ENCODE data around the gene DLGAP1.

DLGAP1 gene

DNA sequence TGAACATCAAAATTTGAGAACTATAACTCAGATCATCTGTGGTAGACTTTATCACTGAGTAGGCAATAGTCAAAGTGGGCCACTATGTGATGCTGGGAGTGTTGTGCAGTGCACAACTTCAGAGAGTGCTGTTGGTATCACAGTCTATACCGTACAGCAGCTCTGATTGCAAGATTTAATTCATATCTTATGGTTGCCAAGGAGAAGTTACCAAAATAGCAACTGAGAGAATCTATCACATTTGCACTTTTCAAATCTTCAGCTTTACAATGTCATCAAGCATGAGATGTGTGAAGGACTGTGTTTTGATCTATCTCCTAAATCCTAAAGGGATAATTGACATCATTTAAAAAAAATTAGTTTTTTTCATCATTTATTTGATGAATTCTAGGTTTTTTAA is 216.1 kb downstream of the DLGAP1 start:
- DNase-seq (ENCODE audit: low read depth) = no peak

DNA sequence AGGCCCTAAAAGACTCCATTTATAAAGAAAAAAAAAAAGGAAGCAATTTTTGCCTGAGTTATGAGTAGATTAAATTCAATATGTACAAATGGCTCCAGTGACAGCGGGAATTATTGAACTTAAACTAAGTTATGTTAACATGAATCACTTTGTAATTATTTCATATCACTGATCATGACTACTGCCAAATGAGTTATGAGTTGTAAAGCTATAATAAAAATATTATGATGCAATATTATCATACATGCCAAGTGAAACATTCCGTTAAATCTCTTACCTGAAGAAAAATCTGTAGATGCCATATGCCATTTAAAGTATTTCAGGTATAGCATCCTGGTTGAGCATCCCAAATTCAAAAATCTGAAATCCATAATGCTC is 217.5 kb downstream of the DLGAP1 start:
- DNase-seq (ENCODE audit: low read depth) = no peak

DNA sequence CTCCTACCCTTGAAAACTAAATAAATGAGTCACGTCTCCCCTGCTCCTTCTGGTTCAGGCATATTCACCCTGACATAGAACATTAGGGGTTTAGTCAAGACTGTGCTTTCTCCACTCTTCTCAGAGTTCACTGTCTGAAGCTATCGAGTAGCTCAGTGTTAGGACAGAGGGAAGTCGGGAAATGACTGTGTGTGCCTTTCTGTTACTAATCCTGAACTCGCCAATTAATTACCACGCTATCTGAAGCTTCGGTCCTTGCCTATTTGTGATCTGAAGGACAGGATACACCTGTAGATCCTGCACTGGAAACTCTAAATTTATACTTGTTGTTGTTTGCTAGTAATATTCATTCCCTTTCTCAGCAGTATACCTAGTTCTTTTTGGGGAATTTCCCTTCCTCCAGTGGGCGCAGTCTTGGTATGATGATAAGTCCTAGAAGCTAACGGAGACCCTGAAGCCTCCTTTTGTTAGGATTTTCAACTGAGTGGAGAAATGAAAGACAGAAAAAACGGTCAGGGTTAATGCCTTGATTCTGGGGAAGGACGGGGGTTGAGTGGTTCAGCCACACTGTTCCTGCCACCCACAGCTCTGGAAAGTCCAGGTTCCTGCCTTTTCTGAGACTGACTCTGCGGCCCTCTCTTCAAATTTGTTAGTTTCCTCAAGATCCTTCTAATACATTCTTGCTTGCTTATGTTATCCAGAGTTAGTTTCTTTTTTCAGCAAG is 218.0 kb downstream of the DLGAP1 start:
- DNase-seq (ENCODE audit: low read depth) = no peak

DNA sequence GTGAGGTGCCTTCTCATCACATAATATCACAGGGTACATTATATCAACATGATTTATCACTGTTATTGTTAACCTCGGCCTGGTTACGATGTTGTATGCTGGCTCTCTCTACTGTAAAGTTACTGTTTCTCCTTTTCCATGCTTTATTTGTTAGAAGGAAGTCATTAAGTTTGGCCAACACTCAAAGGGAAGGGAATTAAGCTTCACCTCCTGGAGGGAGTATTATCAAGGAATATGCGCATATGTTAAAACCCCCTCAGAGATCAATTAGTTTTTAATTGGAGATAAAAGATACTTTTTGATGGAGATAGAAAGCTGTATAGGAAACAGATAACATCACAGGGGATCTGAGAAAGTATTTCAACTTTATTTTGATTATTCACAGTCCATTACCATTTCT is 221.6 kb downstream of the DLGAP1 start:
- DNase-seq (ENCODE audit: low read depth) = no peak

DNA sequence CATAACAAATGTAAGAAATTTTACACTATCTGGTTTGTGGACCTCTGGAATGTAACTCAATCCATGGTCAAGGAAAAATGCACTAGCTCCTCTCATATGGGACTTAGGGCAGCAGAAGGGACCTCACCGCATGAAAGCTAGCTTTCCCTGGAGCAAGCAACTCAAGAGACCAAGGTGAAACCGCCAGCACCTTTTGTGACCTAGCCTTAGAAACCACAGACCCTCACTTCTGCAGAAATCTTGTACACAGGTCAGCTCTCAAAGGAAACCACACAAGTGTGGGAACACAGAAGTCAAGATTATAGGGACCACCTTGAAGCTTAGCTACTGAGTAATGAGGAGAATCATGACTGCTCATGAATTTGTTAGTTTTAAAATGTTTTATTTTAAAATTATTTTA is 222.5 kb downstream of the DLGAP1 start:
- no peak for DNase-seq (ENCODE audit: low read depth)

DNA sequence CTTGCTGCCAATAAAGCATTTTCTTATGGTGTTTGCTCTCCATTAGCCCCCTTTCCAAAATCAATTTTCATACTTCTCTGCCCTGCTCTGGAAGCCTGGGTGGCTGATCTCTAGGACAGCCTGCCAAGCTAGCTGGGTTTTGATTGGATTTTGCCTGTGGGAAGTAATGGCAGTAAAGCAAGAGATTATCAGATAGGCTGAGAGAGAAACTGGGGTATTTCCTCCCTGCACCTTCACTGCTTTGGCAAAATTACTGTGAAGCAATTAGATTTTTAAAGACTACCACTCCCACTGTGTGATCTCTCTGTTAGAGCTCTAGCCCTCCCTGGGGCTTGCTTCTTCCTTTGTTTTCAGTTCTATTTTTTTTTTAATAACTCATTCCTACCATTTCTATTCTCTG is 223.8 kb downstream of the DLGAP1 start:
- no peak for DNase-seq (ENCODE audit: low read depth)

DNA sequence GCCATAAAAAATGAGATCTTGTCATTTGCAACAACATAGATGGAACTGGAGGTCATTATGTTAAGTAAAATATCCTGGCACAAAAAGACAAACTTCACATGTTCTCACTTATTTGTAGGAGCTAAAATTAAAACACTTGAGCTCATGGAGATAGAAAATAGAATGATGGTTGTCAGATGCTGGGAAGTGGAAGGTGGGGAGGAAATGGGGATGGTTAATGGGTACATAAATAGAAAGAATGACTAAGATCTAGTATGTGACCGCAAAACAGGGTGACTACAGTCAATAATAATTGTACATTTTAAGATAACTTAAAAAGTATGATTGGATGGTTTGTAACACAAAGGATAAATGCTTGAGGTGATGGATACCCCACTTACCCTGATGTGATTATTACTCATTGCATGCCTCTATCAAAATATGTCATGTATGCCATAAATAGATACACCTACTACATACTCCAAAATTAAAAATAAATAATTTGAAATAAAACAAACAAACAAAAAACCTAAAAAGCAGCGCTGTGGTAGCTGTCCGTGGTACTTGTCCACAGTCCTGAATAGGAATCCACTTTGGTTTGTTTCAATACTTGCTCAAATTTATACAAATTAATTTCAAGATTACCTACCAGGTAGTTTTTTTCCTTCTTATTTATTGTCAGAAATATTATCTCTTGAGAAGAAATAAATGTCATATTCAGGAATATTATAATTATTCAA is 224.5 kb downstream of the DLGAP1 start:
- no peak for DNase-seq (ENCODE audit: low read depth)

DNA sequence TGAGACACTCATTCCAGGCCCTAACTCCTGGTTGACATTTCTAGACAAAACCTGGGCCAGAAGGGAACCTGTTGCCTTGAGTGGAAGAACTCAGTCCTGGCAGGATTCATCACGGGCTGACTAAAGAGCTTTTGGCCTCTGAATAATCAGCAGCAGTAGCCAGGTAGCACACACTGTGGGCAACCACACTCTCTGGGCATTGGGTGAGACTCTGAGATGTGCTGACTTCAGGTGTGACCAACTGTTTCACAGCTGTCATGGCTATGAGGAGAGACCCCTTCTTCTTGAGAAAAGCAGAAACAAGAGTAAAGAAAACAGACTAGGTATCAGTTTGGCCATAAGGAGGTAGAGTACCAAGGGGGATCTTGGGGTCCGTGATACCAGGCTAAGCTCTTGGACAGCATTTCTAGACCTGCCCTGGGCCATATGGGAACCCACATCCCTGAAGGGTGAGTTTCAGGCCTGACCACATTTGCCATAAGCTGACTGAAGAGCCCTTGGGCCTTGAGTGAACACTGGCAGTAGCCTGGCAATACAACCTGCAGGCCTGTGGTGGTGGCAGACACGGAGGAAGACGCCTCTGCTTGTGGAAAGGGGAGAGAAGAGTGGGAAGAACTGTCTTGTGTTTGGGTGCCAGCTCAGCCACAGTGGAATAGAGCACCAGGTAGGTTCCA is 230.9 kb downstream of the DLGAP1 start:
- no peak for DNase-seq (ENCODE audit: low read depth)

DNA sequence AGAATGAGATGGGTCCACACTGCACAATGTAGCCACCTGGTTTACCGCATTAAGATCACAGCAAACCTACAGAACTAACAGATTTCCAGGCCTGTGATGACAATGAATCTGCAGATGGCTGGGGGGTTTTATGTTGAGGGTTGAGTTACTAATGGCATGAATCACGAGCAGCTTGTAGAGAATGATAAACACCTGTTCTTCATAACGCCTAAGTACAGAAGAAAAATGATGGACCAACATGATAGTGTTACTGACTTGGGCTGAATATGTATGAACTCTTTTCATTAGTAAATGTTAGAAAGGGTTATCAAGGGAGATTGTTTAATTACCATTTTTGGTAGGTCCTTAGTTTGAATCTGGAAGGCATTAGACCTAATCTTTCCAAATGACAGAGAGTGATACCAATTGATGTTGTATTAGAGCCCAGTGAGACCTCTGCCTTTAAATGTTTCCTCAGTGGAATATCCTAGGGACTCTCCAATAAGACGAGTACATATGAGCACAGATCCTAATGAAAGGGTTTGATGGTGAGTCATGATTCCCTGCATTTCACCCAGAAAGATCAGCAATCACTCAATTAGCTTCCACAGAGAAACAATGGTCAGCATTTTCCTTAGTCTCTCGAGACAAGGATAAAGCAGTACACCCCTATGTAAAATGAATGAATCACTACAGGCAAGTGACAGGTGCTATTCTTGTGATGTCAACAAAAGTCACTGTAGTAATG is 243.8 kb downstream of the DLGAP1 start:
- DNase-seq (ENCODE audit: low read depth) = no peak

DNA sequence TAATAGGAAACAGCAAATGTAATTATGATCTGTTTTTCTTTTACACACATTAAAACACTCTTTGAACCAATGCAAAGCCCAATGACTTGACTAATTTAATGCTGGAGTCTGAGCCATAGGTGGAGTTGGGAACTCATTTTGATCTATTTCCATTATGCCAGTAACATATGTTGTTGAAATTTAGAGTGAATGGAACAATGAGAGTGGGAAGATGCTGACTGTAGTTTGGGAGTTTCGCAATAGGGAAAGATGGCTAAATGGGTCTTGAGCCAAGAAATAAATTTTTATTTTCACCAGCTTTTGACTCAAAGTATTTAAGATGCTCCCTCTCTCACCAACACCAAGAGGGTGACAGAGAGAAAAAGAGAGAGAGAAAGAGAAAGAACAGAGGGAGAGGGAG is 246.7 kb downstream of the DLGAP1 start:
- DNase-seq (ENCODE audit: low read depth) = no peak

DNA sequence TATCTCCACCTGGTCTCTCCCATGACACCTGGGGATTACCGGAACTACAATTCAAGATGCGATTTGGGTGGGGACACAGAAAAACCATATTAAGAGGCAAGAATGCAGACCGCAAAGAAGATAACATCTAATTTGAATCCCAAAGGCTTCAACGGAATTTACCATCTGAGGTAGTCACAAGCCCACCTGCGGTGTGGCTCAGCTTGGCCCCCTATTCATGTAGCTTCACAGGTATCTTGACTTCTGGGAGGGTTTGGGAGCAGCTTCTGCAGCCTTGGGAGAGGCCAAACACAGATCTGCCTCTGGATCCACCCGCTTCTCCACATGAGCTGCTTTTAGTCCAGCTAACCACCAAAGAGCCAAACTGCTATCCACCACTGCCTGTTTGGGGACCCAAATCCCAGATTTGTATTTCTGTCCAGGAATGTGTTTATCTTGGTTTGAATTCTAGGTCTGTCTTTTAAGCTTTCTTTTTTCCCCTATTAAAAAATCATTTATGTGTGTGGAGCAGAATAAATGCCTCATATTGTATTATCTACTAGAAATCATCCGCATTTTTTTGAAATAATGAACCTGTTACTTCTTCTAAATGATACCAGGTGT is 247.6 kb downstream of the DLGAP1 start:
- DNase-seq (ENCODE audit: low read depth) = no peak

DNA sequence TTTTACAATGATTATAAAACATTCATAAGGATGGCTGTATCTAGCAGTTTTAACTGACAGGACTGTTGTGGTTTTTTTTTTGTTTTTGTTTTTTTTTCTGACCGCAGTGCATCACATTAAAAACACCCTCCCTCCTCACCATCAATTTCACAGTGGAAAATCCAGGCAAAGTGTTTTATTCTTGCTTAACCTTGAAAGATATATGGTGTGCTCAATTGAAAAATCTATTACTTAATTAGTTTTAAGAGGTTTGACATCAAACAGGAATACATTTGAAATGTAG is 250.7 kb downstream of the DLGAP1 start:
- DNase-seq (ENCODE audit: low read depth) = no peak

DNA sequence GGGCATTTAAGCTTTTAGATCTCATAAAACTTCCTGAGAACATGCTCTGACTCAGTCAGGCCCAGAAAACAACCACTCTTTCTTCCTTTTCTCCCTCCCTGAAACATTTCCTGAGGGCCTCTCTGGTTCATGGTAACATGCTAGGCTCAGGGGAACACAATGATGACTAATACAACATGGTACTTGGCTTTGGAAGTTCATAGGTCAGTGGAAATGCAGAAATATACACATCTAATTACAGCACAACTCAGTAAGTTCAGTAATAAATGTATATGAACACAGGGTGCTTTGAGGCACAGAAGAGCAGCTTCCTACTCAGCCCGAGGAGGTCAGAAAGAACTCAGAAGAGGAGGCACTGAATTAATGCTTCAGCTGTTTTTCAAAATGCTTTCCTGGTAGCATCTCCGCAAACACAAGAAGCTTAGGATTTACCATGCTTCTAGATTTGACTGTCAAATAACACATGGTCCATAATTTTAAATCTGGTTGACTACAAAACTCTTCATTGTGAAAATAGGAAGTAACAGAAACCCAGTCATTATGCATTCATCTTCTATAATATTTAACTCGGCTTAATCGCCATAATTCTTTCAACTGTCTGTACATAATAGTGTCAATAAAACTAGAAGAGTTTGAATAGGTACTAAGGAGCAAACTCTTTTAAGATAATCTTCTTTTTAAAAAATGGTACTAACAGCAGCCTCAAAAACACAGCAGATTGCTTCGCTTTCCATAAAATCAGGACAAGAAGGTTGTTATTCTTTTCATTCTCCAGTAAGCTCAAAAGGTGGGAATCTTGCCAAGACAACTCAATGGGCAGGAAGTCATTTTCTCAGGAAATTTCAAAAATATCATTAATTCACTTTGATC is 251.3 kb downstream of the DLGAP1 start:
- DNase-seq (ENCODE audit: low read depth) = no peak

DNA sequence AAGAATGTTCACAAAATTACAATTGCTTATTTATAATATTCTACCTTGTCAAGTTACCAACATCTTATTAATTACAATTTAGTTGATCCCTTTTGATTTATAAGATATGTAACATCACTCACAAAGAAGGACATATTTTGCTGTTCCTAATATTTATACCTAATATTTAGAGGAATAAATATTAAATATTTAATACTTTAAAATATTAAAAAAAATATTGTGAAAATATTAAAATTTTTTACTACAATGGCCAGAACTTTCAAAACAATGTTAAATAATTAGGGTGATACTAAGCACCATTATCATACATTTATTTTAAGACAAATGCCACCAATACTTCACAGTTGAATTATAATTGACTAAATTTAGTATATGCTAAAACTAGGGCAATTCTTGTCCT is 254.7 kb downstream of the DLGAP1 start:
- DNase-seq (ENCODE audit: low read depth) = no peak

DNA sequence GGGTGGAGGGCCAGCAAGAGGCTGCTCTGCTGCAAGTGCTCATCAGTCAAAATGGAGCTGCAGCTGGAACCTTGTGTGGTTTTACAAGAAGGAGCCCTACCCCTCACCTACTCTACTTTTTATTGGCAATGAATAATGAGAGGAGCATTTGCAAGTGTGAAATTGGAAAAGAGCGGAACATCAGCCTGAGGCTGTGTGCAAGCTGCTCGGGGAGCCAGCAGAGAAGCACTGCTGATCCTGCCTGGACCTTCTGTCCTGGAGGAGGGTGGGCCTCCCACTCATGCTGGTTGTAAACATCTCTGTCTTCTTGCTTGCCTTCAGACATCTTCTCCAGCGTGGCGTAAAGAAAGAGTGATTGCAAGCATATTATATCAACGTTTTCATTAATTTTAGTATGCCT is 256.2 kb downstream of the DLGAP1 start:
- DNase-seq (ENCODE audit: low read depth) = no peak

DNA sequence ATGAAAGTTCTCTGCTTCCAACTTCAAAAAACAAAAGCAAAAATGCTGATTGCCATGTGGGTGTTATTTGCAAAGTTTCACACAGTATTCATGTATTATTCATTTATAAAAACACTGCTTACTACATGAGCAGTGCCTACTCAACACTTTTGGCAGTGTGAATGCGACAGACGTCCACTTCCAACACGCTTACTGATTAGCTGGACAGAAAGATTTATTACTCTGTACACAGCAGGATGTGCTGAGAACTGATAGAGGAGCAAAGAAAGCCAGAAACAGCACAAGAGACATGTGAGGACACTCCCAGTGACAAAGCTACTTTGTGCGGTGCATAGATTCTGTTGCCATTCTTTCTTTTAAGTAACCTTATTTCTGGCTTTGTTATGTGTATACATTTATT is 258.8 kb downstream of the DLGAP1 start:
- no peak for DNase-seq (ENCODE audit: low read depth)

DNA sequence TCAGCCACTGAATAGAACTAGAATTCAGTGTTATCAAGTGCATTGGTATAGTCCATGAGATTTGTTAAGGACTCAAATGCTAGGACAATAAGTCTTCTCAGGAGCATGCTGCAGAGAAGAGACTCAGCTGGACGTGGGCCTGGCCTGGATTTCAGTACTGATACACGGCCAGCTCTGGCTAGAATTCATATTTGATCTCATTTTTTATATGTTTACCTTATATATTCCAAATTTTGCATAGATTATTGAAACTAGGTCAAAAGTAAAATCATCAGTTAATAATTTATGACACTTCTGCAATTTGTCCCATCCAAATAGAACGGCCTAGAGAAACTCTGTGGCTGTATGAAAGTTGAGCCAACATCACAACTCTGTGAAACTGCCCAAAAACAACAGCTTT is 262.0 kb downstream of the DLGAP1 start:
- no peak for DNase-seq (ENCODE audit: low read depth)

DNA sequence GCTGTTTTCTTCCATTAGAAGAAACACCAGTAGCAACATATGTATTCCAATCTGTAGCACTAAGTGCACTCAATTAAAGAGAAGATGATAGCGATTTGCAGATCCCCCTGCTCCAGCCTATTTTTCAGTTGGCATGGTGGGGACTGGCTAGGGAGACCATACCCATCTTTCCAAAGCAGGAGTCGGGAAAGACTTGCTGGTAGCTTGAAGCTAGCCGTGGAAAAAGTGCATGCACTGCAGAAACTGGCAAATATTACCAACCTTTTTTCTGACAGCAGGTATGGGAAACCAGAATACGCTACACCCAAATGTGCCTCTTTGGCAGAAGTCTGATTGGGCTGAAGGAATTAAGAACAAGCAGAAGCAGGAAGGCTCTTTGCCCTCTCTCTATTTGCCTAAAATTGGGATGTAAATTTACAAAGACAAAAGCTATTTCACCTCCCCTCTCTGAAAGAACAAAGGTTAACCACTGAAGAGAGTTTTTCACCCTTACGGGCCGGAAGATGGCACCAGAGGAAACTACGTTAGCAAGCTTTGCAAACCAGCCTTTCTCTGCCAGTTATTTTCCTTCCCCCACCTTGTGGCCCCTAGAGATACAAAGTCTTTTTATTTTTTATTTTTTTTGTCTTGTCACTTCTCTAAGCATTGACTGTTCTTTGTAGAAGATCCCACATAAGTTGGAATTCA is 273.1 kb downstream of the DLGAP1 start:
- DNase-seq (ENCODE audit: low read depth) = no peak

DNA sequence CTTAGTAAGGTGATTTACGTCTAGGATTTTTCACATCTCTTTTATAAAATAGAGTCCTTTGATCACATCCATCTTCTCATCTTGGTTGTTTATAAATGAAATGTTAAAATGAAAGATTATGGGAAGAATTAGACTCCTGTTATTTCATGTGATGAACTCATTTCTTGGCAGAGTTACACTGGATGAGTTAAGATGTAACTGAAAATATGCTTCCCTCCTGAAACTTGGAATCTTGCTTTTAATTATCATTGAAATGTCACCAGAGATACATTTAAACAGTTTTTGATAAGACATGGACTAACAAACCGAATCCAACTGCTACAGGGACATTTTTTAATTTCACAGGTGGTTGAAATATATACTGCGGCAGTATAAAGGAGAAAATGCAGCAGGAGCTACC is 274.0 kb downstream of the DLGAP1 start:
- DNase-seq (ENCODE audit: low read depth) = no peak

DNA sequence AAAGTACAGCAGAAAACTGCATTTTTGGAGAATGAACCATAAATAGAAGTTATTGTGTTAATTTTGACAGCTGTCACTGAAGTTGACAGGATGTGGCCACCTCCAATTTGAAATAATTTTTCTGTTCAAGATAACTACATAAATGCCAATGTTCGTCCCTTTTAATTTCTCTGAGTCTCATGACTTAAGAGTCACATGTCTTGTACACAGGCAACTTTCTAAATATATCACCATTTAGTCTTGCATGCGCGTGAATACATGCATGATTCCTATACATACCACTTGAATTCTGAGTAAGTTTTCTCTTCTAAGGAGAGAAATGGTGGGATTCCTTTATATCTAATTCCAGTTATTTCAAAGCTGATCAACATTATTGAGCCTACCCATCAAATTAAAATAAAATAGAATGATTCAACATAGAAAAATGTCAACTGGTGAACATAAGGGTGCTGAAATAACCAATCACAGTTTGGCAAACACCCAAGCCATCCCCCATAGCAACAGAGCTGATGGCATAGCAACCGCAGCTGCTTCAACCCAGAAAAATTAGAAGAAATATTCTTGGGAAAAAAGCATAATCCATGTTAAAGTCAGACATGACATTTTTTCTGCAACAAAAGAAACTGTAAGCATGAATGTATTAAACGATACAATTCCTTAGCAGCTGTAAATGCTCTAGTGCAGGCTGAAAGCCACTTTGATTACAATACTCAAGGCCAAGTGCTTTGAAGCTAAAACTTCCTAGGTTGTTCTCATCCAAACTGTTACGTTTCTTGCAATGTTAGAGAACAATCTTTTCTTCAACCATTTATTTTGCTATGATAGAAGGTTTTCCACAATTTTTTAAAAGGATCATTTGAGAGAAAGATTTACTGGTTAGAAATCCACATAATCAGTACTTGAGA is 282.7 kb downstream of the DLGAP1 start:
- no peak for DNase-seq (ENCODE audit: low read depth)

Measured in GM04504 (cell line).